Peyer's patch (tissue), 4 donors: ENCODE data around the gene FAM107B.

Experiments used
- POLR2A ChIP-seq, 2 donors: fragments of 450-650 bp; IDR thresholded peaks; one replicate each; pipeline ENCODE4 v1.5.1; 2017; ENCODE audit warnings: antibody characterized with exemption in 2 of 2, mild to moderate bottlenecking in 2 of 2, moderate library complexity in 2 of 2
- TF ChIP-seq, protein P1 (sequence below), 6 experiments: fragments of 450-650 bp in 4 of 6; fragments of 200-600 bp in 2 of 6; sonication (generic) in 1 of 6; IDR thresholded peaks; one replicate each; pipeline ENCODE4 v1.5.1; 2017 to 2019; ENCODE audit warnings: antibody characterized with exemption in 6 of 6, mild to moderate bottlenecking in 3 of 6, moderate library complexity in 1 of 6

DNA sequence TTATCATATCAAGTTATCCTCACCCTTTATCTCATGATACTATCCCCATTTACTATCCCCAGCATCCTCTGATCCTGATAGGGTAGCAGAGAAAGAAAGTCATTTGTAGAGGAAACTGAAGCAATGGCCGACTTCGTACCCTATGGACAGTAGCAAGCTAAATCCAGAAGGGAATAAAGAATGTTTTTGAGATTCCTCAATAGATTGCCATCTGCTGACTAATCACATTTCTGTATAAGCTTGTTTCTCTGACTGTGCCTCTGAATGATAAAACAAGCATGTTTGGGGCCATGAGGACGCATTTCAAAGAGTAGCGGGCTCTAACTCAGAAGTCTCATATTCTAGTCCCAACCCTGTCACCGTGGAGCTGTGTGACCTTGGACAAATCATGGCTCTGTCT lies 13.2 kb upstream of the FAM107B start:
- TF ChIP-seq POLR2A (IDR thresholded peaks at IDR 0.05) = no peak
- TF ChIP-seq, protein P1, sequence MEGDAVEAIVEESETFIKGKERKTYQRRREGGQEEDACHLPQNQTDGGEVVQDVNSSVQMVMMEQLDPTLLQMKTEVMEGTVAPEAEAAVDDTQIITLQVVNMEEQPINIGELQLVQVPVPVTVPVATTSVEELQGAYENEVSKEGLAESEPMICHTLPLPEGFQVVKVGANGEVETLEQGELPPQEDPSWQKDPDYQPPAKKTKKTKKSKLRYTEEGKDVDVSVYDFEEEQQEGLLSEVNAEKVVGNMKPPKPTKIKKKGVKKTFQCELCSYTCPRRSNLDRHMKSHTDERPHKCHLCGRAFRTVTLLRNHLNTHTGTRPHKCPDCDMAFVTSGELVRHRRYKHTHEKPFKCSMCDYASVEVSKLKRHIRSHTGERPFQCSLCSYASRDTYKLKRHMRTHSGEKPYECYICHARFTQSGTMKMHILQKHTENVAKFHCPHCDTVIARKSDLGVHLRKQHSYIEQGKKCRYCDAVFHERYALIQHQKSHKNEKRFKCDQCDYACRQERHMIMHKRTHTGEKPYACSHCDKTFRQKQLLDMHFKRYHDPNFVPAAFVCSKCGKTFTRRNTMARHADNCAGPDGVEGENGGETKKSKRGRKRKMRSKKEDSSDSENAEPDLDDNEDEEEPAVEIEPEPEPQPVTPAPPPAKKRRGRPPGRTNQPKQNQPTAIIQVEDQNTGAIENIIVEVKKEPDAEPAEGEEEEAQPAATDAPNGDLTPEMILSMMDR (IDR thresholded peaks at IDR 0.05) = no peak
